Mesothelial cell of epicardium (in vitro differentiated cells): ENCODE data around the gene ANKS1B. TPM values are rescaled to one million over a fixed set of nuclear protein-coding genes. Genes with fewer than 3 reads are reported as not detected.

ENCODE experiments used
- DNase-seq, 2 experiments: peaks; one replicate each; pipeline ENCODE4 v3.0.0; 2021; ENCODE audit warnings: low spot score in 2 of 2; ENCODE audit not compliant: unreplicated experiment in 2 of 2
- H3K27ac Mint-ChIP-seq: 2 replicates; pipeline ENCODE4 v1.8.0; 2021; ENCODE audit warnings: mixed read lengths
- H3K27me3 Mint-ChIP-seq: 2 replicates; pipeline ENCODE4 v1.8.0; 2021; ENCODE audit warnings: low read depth, mixed read lengths
- H3K36me3 Mint-ChIP-seq: 2 replicates; pipeline ENCODE4 v1.8.0; 2021; ENCODE audit warnings: mixed read lengths
- H3K4me1 Mint-ChIP-seq: 2 replicates; pipeline ENCODE4 v1.8.0; 2021; ENCODE audit warnings: mixed read lengths
- H3K4me3 Mint-ChIP-seq: 2 replicates; pipeline ENCODE4 v1.8.0; 2021; ENCODE audit warnings: mild to moderate bottlenecking, moderate library complexity, mixed read lengths
- H3K9me3 Mint-ChIP-seq: 2 replicates; pipeline ENCODE4 v1.8.0; 2021; ENCODE audit warnings: mixed read lengths
- CTCF ChIP-seq: fragments of 200-600 bp; sonication (generic); IDR thresholded peaks from one replicate; pipeline ENCODE4 v1.5.0; 2021; ENCODE audit warnings: antibody characterized with exemption; ENCODE audit not compliant: unreplicated experiment
- total RNA-seq: library from RNA; stranded (reverse); gene quantifications from 3 replicates; pipeline ENCODE4 v1.2.1, GENCODE V29; 2021

ANKS1B gene
- total RNA-seq, 1 donor from 2014 or later = 8.8 TPM

GRCh38 chr12:98868076-98868475 lies 1116.7 kb downstream of the ANKS1B start:
- H3K9me3 Mint-ChIP-seq = peaks cover 7% of the 10 kb centered on the region

DNA sequence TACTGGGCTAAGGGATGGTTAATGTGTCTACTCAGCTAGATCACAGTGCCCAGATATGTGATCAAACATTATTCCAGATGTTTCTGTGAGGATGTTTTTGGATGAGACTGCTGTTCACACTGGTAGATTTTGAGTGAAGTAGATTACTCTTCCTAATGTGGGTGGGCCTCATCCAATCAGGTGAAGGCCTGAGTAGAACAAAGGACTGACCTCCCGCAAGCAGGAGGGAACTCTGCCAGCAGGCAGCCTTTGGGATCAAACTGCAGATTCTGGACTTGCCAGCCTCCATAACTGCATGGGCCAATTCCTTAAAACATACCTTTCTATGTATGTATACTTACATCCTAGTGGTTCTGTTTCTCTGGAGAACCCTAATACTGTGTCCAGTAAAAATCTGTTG lies 1120.4 kb downstream of the ANKS1B start:
- no peak for TF ChIP-seq CTCF
- H3K27me3 Mint-ChIP-seq = peaks cover 15% of the 10 kb centered on the region
- H3K4me1 Mint-ChIP-seq = peaks cover 2% of the 10 kb centered on the region
- no peak overlapping the region for H3K27ac Mint-ChIP-seq
- H3K9me3 Mint-ChIP-seq = peaks cover 7% of the 10 kb centered on the region
- no peaks in the 10 kb centered on the region for H3K36me3 Mint-ChIP-seq
- DNase-seq = no peak
- no peak overlapping the region for H3K4me3 Mint-ChIP-seq

More at GRCh38 chr12:98868076-98868475, 1116.7 kb downstream of the ANKS1B start:
- Mint-ChIP-seq H3K4me3 (no peak overlapping the region), H3K27ac (no peak overlapping the region), H3K4me1 (no peaks in the 10 kb centered on the region), H3K27me3 (peaks cover 34% of the 10 kb centered on the region), H3K36me3 (no peaks in the 10 kb centered on the region)
- no peak for DNase-seq
- TF ChIP-seq CTCF = no peak

GRCh38 chr12:98863167-98863566 lies 1121.6 kb downstream of the ANKS1B start:
- Mint-ChIP-seq H3K4me3 (no peak overlapping the region), H3K4me1 (peaks cover 8% of the 10 kb centered on the region), H3K9me3 (peaks cover 7% of the 10 kb centered on the region), H3K27me3 (peaks cover 9% of the 10 kb centered on the region), H3K36me3 (no peaks in the 10 kb centered on the region), H3K27ac (no peak overlapping the region)
- DNase-seq = no peak
- TF ChIP-seq CTCF = no peak

DNA sequence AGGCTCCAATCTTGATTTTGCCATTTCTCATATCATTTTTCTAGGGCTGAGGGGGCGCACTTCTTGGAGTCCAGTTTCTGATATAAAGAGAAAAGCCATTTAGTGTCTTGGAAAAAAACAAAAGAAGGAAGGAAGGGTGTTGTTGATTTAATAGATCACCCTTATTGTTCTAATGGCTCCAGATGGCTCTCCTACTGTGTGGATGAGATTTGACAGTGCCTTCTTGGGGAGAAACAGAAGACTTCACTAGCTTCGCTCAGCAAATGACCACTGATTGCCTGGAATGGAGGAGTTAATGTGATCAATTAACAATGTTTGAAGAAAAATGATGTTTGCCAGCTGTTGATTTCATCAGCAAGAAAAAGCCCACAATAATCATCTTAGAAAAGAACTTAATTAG lies 1123.5 kb downstream of the ANKS1B start:
- Mint-ChIP-seq H3K36me3 (no peaks in the 10 kb centered on the region), H3K4me3 (no peak overlapping the region), H3K9me3 (peaks cover 7% of the 10 kb centered on the region), H3K27ac (no peak overlapping the region), H3K4me1 (peaks cover 8% of the 10 kb centered on the region), H3K27me3 (peaks cover 3% of the 10 kb centered on the region)
- DNase-seq = no peak
- TF ChIP-seq CTCF = no peak

- Mint-ChIP-seq H3K4me1 (peaks cover 8% of the 10 kb centered on the region), H3K36me3 (no peaks in the 10 kb centered on the region), H3K27me3 (peaks cover 9% of the 10 kb centered on the region), H3K27ac (no peak overlapping the region), H3K9me3 (no peaks in the 10 kb centered on the region), H3K4me3 (no peak overlapping the region)
- TF ChIP-seq CTCF = no peak
- DNase-seq = no peak
Measured at GRCh38 chr12:98856897-98857540, 1127.7 kb downstream of the ANKS1B start.
